Neural progenitor cell (in vitro differentiated cells): ENCODE results near the gene CASP9. TPM values are rescaled to one million over a fixed set of nuclear protein-coding genes. Genes with fewer than 3 reads are reported as not detected.

Experiments
- DNase-seq: peaks from one replicate; pipeline ENCODE4 v3.0.0-alpha.2; 2016; ENCODE audit warnings: low spot score
- H2AFZ ChIP-seq: fragments of 200-600 bp; sonication (generic); replicated peaks from 2 replicates; pipeline ENCODE4 v1.6.1; 2016; ENCODE audit warnings: antibody characterized with exemption
- H3F3A ChIP-seq: fragments of 200-600 bp; sonication (generic); 2 replicates; pipeline ENCODE4 v1.6.1; 2016; ENCODE audit warnings: antibody characterized with exemption, low read depth
- H3K27ac ChIP-seq: fragments of 200-600 bp; sonication (generic); 2 replicates; pipeline ENCODE4 v1.5.1; 2016; ENCODE audit warnings: mild to moderate bottlenecking
- H3K27me3 ChIP-seq: fragments of 200-600 bp; sonication (generic); 2 replicates; pipeline ENCODE4 v1.6.1; 2016; ENCODE audit warnings: mild to moderate bottlenecking, moderate library complexity
- H3K36me3 ChIP-seq: fragments of 200-600 bp; sonication (generic); 2 replicates; pipeline ENCODE4 v1.5.1; 2016
- H3K4me1 ChIP-seq: fragments of 200-600 bp; sonication (generic); 2 replicates; pipeline ENCODE4 v1.6.1; 2016; ENCODE audit warnings: mixed run types
- H3K4me2 ChIP-seq: fragments of 200-600 bp; sonication (generic); 2 replicates; pipeline ENCODE4 v1.6.1; 2016
- H3K4me3 ChIP-seq: fragments of 200-600 bp; sonication (generic); 2 replicates; pipeline ENCODE4 v1.5.1; 2016
- H3K79me2 ChIP-seq: fragments of 200-600 bp; sonication (generic); 2 replicates; pipeline ENCODE4 v1.6.1; 2016; ENCODE audit warnings: low read depth
- H3K9ac ChIP-seq: fragments of 200-600 bp; sonication (generic); 2 replicates; pipeline ENCODE4 v1.6.1; 2016
- H3K9me3 ChIP-seq: fragments of 200-600 bp; sonication (generic); 2 replicates; pipeline ENCODE4 v1.5.1; 2016; ENCODE audit warnings: low read depth
- H4K20me1 ChIP-seq: fragments of 200-600 bp; sonication (generic); 2 replicates; pipeline ENCODE4 v1.6.1; 2016; ENCODE audit warnings: low read depth
- H3K27ac Mint-ChIP-seq: 3 replicates; pipeline ENCODE4 v1.8.0; 2021; ENCODE audit warnings: mixed read lengths
- H3K27me3 Mint-ChIP-seq: 2 replicates; pipeline ENCODE4 v1.8.0; 2022; ENCODE audit warnings: low read depth, mild to moderate bottlenecking, inconsistent platforms, moderate library complexity, mixed read lengths; ENCODE audit not compliant: insufficient read depth
- H3K36me3 Mint-ChIP-seq: 3 replicates; pipeline ENCODE4 v1.8.0; 2021; ENCODE audit warnings: mixed read lengths
- H3K4me1 Mint-ChIP-seq: 3 replicates; pipeline ENCODE4 v1.8.0; 2021; ENCODE audit warnings: mixed read lengths
- H3K4me3 Mint-ChIP-seq: 3 replicates; pipeline ENCODE4 v1.8.0; 2021; ENCODE audit warnings: mild to moderate bottlenecking, moderate library complexity, mixed read lengths
- H3K9me3 Mint-ChIP-seq: 3 replicates; pipeline ENCODE4 v1.8.0; 2020; ENCODE audit warnings: mixed read lengths
- EZH2 ChIP-seq: fragments of 200-600 bp; sonication (generic); IDR thresholded peaks from 2 replicates; pipeline ENCODE4 v1.6.1; 2017; ENCODE audit warnings: antibody characterized with exemption, mild to moderate bottlenecking, moderate library complexity
- EZH2phosphoT487 ChIP-seq: fragments of 200-600 bp; sonication (generic); IDR thresholded peaks from 2 replicates; pipeline ENCODE4 v1.6.1; 2017; ENCODE audit warnings: antibody characterized with exemption
- total RNA-seq: library from RNA; depleted of rRNA; stranded (reverse); fragments of >200 nt; gene quantifications from 2 replicates; pipeline ENCODE4 v1.2.3, GENCODE V29; 2015; ENCODE audit warnings: low replicate concordance
- TF ChIP-seq, protein P1 (sequence below): fragments of 200-600 bp; sonication (generic); IDR thresholded peaks from 2 replicates; pipeline ENCODE4 v1.5.1; 2017; ENCODE audit warnings: antibody characterized with exemption, mild to moderate bottlenecking

Gene CASP9
- total RNA-seq, 1 donor from 2014 or later, result 12.4 TPM

DNA sequence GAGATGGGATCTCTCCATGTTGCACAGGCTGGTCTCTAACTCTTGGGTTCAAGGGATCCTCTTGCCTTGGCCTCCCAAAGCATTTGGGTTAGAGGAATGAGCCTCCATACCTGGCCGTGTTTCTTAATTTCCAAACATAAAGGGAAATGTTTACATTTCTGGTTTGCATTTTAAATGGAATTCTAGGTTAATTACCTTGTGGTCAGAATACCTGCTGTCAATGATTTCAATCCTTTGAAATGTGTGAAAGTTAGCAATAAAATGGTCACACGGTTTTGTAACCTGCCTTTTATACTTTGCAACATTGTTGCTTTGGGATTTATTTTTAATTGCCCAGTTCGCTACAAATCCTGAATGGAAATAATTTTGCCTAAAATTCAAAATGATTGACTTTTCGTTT, 34.5 kb upstream of the CASP9 start:
- TF ChIP-seq EZH2 (no peak), EZH2phosphoT487 (no peak)
- TF ChIP-seq, protein P1, sequence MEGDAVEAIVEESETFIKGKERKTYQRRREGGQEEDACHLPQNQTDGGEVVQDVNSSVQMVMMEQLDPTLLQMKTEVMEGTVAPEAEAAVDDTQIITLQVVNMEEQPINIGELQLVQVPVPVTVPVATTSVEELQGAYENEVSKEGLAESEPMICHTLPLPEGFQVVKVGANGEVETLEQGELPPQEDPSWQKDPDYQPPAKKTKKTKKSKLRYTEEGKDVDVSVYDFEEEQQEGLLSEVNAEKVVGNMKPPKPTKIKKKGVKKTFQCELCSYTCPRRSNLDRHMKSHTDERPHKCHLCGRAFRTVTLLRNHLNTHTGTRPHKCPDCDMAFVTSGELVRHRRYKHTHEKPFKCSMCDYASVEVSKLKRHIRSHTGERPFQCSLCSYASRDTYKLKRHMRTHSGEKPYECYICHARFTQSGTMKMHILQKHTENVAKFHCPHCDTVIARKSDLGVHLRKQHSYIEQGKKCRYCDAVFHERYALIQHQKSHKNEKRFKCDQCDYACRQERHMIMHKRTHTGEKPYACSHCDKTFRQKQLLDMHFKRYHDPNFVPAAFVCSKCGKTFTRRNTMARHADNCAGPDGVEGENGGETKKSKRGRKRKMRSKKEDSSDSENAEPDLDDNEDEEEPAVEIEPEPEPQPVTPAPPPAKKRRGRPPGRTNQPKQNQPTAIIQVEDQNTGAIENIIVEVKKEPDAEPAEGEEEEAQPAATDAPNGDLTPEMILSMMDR, result no peak

DNA sequence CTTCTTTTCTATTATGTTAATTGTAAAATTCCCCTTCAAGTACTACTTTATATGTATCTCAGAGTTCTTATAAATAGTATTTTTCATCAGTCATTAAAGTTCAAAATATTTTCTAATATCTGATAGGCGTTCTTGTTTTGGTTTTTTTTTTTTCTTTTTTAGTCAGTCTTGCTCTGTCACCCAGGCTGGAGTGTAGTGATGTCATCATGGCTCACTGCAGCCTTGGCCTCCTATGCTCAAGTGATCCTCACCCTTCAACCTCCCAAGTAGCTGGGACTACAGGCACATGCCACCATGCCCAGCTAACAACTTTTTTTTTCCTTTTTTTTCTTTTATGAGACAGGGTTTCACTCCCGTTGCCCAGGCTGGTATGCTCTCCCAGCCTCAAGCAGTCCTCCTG, 33.6 kb upstream of the CASP9 start:
- no peaks in the 10 kb centered on the region for H3K36me3 ChIP-seq
- no peaks in the 10 kb centered on the region for H3K27me3 ChIP-seq
- peaks cover 4% of the 10 kb centered on the region for H3F3A ChIP-seq
- Mint-ChIP-seq H3K4me1 (no peaks in the 10 kb centered on the region), H3K4me3 (no peak overlapping the region), H3K9me3 (no peaks in the 10 kb centered on the region), H3K27ac (no peak overlapping the region), H3K36me3 (peaks cover 6% of the 10 kb centered on the region), H3K27me3 (peaks cover 5% of the 10 kb centered on the region)
- no peaks in the 10 kb centered on the region for H3K79me2 ChIP-seq
- H4K20me1 ChIP-seq, result no peaks in the 10 kb centered on the region
- no peak overlapping the region for H3K9ac ChIP-seq
- no peaks in the 10 kb centered on the region for H3K9me3 ChIP-seq
- H3K27ac ChIP-seq, result no peak overlapping the region
- no peak overlapping the region for H3K4me3 ChIP-seq
- TF ChIP-seq, protein P1, result no peak
- no peak for TF ChIP-seq EZH2
- no peak for TF ChIP-seq EZH2phosphoT487
- no peaks in the 10 kb centered on the region for H3K4me1 ChIP-seq
- no peak overlapping the region for H2AFZ ChIP-seq
- no peak overlapping the region for H3K4me2 ChIP-seq
- no peak for DNase-seq

More for the DNA sequence above, 34.5 kb upstream of the CASP9 start:
- H3K4me2 ChIP-seq, result no peak overlapping the region
- no peaks in the 10 kb centered on the region for H3K9me3 ChIP-seq
- Mint-ChIP-seq H3K36me3 (peaks cover 10% of the 10 kb centered on the region), H3K9me3 (no peaks in the 10 kb centered on the region), H3K27me3 (peaks cover 5% of the 10 kb centered on the region), H3K4me3 (no peak overlapping the region), H3K4me1 (no peaks in the 10 kb centered on the region), H3K27ac (no peak overlapping the region)
- H3K9ac ChIP-seq, result no peak overlapping the region
- DNase-seq, result no peak
- H4K20me1 ChIP-seq, result no peaks in the 10 kb centered on the region
- no peaks in the 10 kb centered on the region for H3K79me2 ChIP-seq
- no peak overlapping the region for H3K27ac ChIP-seq
- H3K36me3 ChIP-seq, result peaks cover 3% of the 10 kb centered on the region
- peaks cover 4% of the 10 kb centered on the region for H3F3A ChIP-seq
- no peaks in the 10 kb centered on the region for H3K27me3 ChIP-seq
- H3K4me1 ChIP-seq, result no peaks in the 10 kb centered on the region
- no peak overlapping the region for H3K4me3 ChIP-seq
- H2AFZ ChIP-seq, result no peak overlapping the region

DNA sequence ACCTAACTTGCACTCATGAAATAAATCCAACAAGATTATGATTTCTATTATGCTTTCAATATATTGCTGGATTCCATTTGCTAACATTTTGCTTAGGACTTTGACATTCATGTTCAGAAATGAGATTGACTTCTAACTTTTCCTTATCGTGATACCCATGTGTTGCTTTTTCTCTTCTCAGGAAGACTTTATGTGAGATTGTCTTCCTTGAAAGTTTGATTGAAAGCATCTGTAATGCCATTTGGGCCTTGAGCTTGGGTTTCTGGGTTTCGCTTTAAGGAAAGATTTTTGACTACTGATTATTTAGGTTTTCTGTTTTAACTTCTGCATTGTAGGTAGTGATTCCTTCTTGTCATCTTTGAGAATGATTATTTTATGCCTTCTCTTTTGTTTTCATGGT, 33.0 kb upstream of the CASP9 start:
- H3K9me3 ChIP-seq, result no peaks in the 10 kb centered on the region
- Mint-ChIP-seq H3K4me3 (no peak overlapping the region), H3K4me1 (no peaks in the 10 kb centered on the region), H3K36me3 (peaks cover 6% of the 10 kb centered on the region), H3K27me3 (peaks cover 5% of the 10 kb centered on the region), H3K9me3 (no peaks in the 10 kb centered on the region), H3K27ac (no peak overlapping the region)
- H2AFZ ChIP-seq, result no peak overlapping the region
- H3K36me3 ChIP-seq, result no peaks in the 10 kb centered on the region
- H4K20me1 ChIP-seq, result no peaks in the 10 kb centered on the region
- no peaks in the 10 kb centered on the region for H3K27me3 ChIP-seq
- TF ChIP-seq EZH2 (no peak), EZH2phosphoT487 (no peak)
- TF ChIP-seq, protein P1, result no peak
- H3K4me1 ChIP-seq, result no peaks in the 10 kb centered on the region
- H3K79me2 ChIP-seq, result no peaks in the 10 kb centered on the region
- H3K4me3 ChIP-seq, result no peak overlapping the region
- no peak for DNase-seq
- H3K4me2 ChIP-seq, result no peak overlapping the region
- H3F3A ChIP-seq, result peaks cover 4% of the 10 kb centered on the region
- H3K27ac ChIP-seq, result no peak overlapping the region
- H3K9ac ChIP-seq, result no peak overlapping the region

DNA sequence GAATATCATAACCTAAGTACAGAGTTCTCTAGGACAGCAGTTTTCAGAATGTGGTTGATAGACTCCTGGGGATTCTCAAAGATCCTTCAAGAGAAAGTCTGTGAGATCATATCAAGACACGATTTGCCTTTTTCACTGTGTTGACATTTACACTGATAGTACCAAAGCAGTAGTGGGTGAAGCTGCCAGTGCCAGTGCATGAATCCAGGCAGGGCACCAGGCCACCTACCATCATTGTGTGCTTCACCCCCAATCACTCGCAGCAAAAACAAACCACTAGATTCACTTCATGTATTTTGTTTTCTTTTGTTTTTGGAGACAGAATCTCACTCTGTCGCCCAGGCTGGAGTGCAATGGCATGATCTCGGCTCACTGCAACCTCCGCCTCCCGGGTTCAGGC, 26.6 kb upstream of the CASP9 start:
- Histone ChIP-seq H3K9ac (no peak overlapping the region), H3K4me3 (no peak overlapping the region), H3F3A (no peaks in the 10 kb centered on the region), H3K27me3 (no peaks in the 10 kb centered on the region), H3K4me2 (no peak overlapping the region), H3K79me2 (no peaks in the 10 kb centered on the region), H2AFZ (no peak overlapping the region), H3K4me1 (no peaks in the 10 kb centered on the region), H3K27ac (no peak overlapping the region), H3K36me3 (peaks cover 9% of the 10 kb centered on the region), H4K20me1 (no peaks in the 10 kb centered on the region), H3K9me3 (no peaks in the 10 kb centered on the region)
- no peak overlapping the region for H3K4me3 Mint-ChIP-seq
- H3K36me3 Mint-ChIP-seq, result peaks cover 19% of the 10 kb centered on the region
- H3K27ac Mint-ChIP-seq, result no peak overlapping the region
- TF ChIP-seq, protein P1, result no peak
- TF ChIP-seq EZH2 (no peak), EZH2phosphoT487 (no peak)
- DNase-seq, result no peak
- no peaks in the 10 kb centered on the region for H3K4me1 Mint-ChIP-seq
- H3K9me3 Mint-ChIP-seq, result no peaks in the 10 kb centered on the region
- peaks cover 3% of the 10 kb centered on the region for H3K27me3 Mint-ChIP-seq
